IPS-18a (cell line): ENCODE results near the gene TRAK1.
"Not testable (repeated sequence)": the region's sequence is repeated elsewhere in the genome, so short reads cannot be mapped to it uniquely, and the experiment has no call there.

Source experiments
- H3K27ac ChIP-seq: one replicate; pipeline ENCODE4 v1.5.1; 2013; ENCODE audit warnings: low read length
- H3K27me3 ChIP-seq: one replicate; pipeline ENCODE4 v1.6.1; 2013; ENCODE audit warnings: mild to moderate bottlenecking, low read length; ENCODE audit not compliant: control insufficient read depth, insufficient read depth
- H3K36me3 ChIP-seq: one replicate; pipeline ENCODE4 v1.6.1; 2013; ENCODE audit warnings: low read depth, low read length; ENCODE audit not compliant: control insufficient read depth
- H3K4me1 ChIP-seq: one replicate; pipeline ENCODE4 v1.6.1; 2013; ENCODE audit warnings: low read depth, low read length; ENCODE audit not compliant: control insufficient read depth
- H3K4me3 ChIP-seq: one replicate; pipeline ENCODE4 v1.5.1; 2013; ENCODE audit warnings: low read length
- H3K9ac ChIP-seq: one replicate; pipeline ENCODE4 v1.6.1; 2013; ENCODE audit warnings: mild to moderate bottlenecking, low read length, moderate library complexity
- H3K9me3 ChIP-seq: one replicate; pipeline ENCODE4 v1.6.1; 2013; ENCODE audit warnings: low read depth, low read length; ENCODE audit not compliant: control insufficient read depth

The TRAK1 gene, protein sequence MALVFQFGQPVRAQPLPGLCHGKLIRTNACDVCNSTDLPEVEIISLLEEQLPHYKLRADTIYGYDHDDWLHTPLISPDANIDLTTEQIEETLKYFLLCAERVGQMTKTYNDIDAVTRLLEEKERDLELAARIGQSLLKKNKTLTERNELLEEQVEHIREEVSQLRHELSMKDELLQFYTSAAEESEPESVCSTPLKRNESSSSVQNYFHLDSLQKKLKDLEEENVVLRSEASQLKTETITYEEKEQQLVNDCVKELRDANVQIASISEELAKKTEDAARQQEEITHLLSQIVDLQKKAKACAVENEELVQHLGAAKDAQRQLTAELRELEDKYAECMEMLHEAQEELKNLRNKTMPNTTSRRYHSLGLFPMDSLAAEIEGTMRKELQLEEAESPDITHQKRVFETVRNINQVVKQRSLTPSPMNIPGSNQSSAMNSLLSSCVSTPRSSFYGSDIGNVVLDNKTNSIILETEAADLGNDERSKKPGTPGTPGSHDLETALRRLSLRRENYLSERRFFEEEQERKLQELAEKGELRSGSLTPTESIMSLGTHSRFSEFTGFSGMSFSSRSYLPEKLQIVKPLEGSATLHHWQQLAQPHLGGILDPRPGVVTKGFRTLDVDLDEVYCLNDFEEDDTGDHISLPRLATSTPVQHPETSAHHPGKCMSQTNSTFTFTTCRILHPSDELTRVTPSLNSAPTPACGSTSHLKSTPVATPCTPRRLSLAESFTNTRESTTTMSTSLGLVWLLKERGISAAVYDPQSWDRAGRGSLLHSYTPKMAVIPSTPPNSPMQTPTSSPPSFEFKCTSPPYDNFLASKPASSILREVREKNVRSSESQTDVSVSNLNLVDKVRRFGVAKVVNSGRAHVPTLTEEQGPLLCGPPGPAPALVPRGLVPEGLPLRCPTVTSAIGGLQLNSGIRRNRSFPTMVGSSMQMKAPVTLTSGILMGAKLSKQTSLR

DNA sequence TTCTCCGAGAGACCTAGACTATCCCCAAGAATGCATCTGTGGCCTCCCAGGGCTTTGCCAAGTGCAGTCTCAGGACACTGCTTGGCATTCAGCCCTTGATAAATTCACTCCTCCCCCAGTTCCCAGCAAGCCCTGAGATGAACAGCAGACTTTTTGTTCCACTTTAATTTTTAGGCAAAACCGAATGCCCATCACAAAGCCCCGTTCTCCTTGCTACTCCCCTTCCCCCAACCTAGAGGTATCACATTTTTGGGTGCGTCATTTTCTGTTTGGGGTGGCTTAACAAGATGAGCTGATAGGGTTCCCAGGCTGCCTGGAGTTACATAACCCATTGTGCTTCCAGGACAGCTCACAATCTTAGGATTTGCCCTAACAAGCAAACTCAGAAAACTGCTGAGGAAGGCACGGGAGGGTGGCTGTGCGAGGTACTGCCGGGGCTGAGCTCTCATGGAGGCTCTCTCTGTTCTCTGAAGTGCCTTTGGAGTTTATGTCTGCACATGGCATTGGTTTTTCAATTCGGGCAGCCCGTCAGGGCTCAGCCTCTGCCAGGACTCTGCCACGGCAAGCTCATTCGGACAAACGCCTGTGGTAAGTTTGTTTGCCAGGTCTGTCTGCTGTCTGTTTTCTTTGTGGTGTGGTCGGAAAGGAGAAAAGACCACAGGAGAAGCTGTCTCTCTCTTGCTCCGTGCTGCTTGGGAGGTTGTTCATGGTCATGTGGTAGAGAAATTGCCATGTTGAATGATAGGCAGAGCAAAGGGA is at the start of gene TRAK1:
Gene TRAK1, plus strand, starts transcription at position 385 of the 759 bp plus-strand sequence. Its CDS starts 113 bp downstream, at position 498.
- no peaks in the 10 kb centered on the region for H3K9me3 ChIP-seq
- no peaks in the 10 kb centered on the region for H3K4me1 ChIP-seq
- H3K9ac ChIP-seq = no peak within 1 kb of the TSS
- H3K36me3 ChIP-seq = no peaks in the 10 kb centered on the region
- H3K4me3 ChIP-seq = no peak within 1 kb of the TSS
- H3K27me3 ChIP-seq = no peaks in the 10 kb centered on the region
- no peak within 1 kb of the TSS for H3K27ac ChIP-seq

DNA sequence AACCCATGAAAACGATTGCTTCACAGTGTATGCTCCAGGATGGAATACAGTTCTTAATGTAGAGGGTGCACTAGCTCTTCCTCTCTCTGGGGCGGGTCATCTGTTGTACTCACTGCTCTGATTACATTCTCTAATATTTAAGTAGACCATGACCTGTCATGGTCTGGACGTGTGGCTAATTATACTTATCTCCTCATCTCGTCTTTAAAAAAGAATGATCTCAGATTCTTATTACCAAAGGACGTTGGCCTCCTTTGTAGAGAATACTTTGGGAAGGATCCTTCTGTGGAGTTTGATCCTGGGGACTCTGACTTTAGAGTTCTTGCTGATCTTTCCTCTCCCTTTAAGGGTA is 48.4 kb upstream of the TRAK1 start:
- Histone ChIP-seq H3K9ac (peak overlapping the region; percentile 84), H3K4me1 (peaks cover 28% of the 10 kb centered on the region), H3K27ac (peak overlapping the region; percentile 97), H3K9me3 (no peaks in the 10 kb centered on the region), H3K27me3 (no peaks in the 10 kb centered on the region), H3K36me3 (no peaks in the 10 kb centered on the region), H3K4me3 (peak overlapping the region; percentile 55)

DNA sequence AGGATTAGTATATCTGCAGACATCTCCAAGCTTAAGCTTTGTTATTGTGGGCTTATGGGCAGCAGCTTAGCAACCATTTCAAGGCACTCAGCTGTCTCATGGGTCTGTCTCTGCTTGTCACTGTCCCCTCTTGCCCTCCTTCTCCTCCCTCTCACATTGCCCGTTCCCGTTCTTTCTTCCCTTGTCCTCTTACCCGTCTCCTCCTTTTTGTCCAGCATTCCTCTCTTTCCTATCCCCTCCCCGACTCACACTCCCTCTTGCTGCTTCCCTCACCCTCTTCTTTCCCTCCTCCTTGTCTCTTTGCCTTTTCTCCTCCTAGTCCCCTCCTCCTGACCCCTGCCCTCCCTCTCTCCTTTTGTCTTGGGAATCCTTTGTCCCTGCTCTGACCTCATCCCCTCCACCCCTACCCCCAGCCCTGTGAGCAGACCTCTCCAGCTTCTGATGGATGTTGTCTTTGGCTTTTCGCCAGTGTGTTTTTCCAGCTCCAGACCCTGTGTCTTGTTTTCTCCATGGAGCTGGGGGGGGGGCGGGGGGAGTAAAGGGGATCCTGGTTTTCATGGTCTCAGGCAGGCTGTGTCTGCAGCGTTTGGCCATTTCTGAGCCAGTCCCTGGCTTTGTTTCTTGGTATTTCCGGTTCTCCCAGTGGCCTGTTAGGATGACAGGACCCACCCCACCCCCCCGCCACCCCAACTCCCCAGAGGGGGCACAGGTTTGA is 47.9 kb upstream of the TRAK1 start:
- Histone ChIP-seq H3K27me3 (no peaks in the 10 kb centered on the region), H3K9me3 (no peaks in the 10 kb centered on the region), H3K4me1 (peaks cover 28% of the 10 kb centered on the region), H3K4me3 (peak overlapping the region; percentile 55), H3K36me3 (no peaks in the 10 kb centered on the region), H3K9ac (peak overlapping the region; percentile 84), H3K27ac (peak overlapping the region; percentile 97)

DNA sequence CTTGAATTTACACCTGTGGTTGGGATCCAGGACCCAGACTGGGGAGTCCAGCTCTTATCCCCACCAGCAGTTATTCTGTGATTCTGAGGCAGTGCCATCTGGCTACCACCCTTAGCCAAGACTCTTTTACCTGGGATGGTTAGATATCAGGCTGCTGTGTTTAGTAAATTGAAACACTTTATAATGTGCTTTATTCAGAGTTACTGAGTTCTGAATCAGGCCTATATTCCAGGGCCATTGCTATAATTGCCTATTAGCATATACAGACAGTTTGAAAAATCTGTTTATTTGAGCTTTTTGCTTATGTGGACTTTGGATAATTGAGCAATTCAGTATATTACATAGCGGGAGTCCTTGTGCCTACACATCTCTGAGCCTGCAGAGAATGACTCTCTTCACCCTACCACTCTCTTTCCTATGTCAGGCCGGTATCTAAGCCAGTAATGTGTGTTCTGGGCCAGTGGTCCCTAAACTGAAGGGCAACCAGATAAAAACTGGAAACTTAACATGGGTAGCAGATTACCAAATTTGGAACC is 45.4 kb upstream of the TRAK1 start:
- no peaks in the 10 kb centered on the region for H3K9me3 ChIP-seq
- H3K27me3 ChIP-seq = no peaks in the 10 kb centered on the region
- no peak overlapping the region for H3K9ac ChIP-seq
- H3K4me1 ChIP-seq = peaks cover 31% of the 10 kb centered on the region
- H3K4me3 ChIP-seq = no peak overlapping the region
- no peaks in the 10 kb centered on the region for H3K36me3 ChIP-seq
- no peak overlapping the region for H3K27ac ChIP-seq

DNA sequence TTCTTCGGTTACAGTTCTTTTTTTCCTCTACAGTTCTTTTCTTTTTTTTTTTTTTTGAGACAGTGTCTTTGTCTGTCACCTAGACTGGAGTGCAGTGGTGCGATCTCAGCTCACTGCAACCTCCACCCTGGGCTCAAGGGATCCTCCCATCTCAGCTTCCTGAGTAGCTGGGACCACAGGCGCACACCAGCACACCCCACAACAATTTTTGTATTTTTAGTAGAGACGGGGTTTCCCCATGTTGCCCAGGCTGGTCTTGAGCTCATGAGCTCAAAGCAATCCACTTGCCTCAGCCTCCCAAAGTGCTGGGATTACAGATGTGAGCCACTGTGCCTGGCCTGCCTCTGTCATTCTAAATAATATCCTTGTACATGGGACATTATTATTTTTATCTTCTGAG is 42.6 kb upstream of the TRAK1 start:
- not testable (repeated sequence) for H3K9ac ChIP-seq, H3K36me3 ChIP-seq, H3K27ac ChIP-seq, H3K27me3 ChIP-seq, H3K4me3 ChIP-seq, H3K9me3 ChIP-seq
- peaks cover 36% of the 10 kb centered on the region for H3K4me1 ChIP-seq

DNA sequence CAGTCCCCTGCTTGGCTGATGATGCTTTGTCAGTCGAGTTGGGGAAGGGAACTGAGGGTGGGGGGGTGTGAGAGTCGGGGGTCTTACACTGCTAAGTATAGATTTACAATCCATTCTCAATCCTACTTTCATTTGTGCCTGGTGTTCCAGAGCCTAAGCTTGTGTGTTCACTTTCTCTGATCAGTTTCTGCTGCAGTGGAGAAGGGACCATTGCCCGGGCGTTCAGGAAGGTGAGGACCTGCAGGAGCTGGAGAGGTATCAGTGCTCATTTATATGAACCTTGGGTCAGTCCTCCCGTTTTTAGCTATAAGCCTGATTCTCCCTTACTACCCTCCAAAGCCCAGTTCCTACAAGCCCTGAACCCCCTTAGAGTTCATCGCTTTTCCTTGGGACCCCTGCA is 41.0 kb upstream of the TRAK1 start:
- no peak overlapping the region for H3K4me3 ChIP-seq
- H3K4me1 ChIP-seq = peaks cover 30% of the 10 kb centered on the region

DNA sequence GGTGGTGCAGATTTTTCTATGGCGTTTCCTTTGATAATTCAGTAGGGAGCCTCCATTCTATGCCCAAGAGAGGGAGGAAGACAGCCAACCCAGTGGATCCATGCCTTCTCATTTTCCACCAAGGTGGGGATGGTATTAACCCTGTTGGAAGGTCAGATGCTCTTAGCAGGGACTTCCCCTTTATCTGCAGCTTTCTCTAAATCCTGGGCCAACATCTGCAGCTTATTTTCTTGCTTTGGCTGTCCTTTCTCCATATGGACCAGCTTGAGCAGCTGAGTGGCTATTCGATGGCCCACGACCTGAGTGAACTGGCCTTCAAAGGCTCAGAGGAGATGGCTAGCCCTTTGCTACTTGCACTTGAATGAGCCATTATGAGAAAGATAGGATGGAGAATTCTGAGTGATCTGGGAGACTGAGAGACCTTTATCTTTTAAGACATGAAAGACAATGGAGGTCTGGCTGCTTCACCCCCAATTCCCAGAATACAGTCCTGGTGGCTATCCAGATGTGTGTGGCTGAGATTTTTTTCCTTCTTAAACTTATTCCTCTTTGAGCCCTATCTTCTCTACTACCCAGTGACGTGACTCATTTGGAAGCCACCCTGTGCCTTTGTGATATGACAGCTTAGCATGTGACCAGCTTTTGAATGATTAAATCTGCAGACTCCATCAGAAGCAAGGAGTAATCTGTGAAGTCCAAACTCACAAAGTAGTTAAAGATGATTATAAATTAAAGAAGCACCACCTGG is 39.6 kb upstream of the TRAK1 start:
- Histone ChIP-seq H3K27ac (no peak overlapping the region), H3K4me3 (no peak overlapping the region), H3K9ac (no peak overlapping the region), H3K36me3 (no peaks in the 10 kb centered on the region), H3K27me3 (no peaks in the 10 kb centered on the region), H3K4me1 (peaks cover 22% of the 10 kb centered on the region), H3K9me3 (no peaks in the 10 kb centered on the region)

More for the DNA sequence above, 41.0 kb upstream of the TRAK1 start:
- Histone ChIP-seq H3K9me3 (no peaks in the 10 kb centered on the region), H3K27me3 (no peaks in the 10 kb centered on the region), H3K36me3 (no peaks in the 10 kb centered on the region), H3K9ac (no peak overlapping the region), H3K27ac (no peak overlapping the region)

DNA sequence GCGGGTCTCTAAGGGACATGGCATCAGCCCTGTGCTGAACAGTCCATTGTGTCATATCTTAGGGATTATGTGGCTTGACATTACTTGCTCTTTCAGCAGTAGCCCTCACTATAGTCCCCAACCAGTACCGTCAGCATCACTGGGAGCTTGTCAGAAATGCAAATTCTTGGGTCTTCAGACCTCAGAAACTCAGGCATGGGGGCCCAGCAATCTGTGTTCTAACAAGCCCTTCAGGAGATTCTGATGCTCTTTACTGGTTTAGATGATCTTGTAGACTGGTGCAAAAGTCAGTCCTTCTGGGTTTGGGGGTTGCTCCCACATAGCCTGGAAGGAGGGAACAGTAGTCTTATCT is 39.0 kb upstream of the TRAK1 start:
- peaks cover 27% of the 10 kb centered on the region for H3K4me1 ChIP-seq

DNA sequence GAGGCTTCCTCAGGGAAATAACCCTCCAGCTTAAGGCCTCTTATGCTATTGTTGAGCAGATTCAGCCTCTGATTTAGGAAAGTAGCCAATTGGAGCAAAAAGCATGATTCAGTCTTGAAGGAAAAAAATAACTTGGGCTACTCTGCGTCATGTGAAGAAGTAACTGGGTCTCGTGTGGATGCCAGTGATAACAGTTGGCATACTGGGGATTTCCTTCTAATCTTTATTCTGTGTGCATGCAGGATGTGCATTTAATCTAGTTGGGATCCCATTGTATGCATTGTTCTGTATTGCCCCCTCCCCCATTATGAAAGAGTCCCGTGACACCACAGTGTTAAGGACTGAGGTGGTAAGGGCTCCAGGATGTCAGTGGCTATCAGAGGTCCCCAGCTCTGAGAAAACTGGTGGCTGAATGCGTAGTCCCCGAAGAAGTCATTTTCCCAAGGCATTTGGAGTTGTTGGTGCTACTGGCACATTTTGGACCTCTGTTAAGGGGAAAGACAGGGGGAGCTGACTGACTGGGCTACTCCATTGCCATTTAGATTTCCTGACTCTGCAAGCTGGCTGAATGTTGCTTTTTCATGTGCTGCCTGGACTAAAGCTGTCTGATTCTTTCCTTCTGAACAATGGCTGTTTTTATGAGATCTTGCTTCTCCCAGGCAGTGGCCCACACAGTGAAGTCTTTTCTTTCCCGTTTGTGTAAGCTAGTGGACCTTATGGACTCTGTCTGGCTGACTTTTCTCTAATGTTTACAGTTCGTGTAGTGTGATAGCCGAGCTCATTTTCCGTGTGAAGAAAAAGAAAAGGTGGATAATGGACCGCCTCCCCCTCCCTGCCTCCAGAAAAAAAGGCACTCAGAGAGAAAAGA is 38.4 kb upstream of the TRAK1 start:
- H3K4me1 ChIP-seq = peaks cover 32% of the 10 kb centered on the region
- H3K27me3 ChIP-seq = no peaks in the 10 kb centered on the region
- no peaks in the 10 kb centered on the region for H3K36me3 ChIP-seq
- H3K4me3 ChIP-seq = peak overlapping the region; percentile 10
- H3K27ac ChIP-seq = peak overlapping the region; percentile 46
- no peaks in the 10 kb centered on the region for H3K9me3 ChIP-seq
- H3K9ac ChIP-seq = no peak overlapping the region

More for the DNA sequence above, 39.0 kb upstream of the TRAK1 start:
- no peak overlapping the region for H3K9ac ChIP-seq
- H3K36me3 ChIP-seq = no peaks in the 10 kb centered on the region
- H3K27me3 ChIP-seq = no peaks in the 10 kb centered on the region
- no peak overlapping the region for H3K27ac ChIP-seq
- H3K4me3 ChIP-seq = no peak overlapping the region
- no peaks in the 10 kb centered on the region for H3K9me3 ChIP-seq
